DMS53 treated with DMSO at 0.1 percent for 48 hours (cell line): ENCODE results near the gene ZER1.
"Not testable (repeated sequence)": the region's sequence is repeated elsewhere in the genome, so short reads cannot be mapped to it uniquely, and the experiment has no call there.

Experiments
- DNase-seq: peaks from one replicate; lab custom pipeline; 2025; ENCODE audit not compliant: unreplicated experiment; lab: John Stamatoyannopoulos, UW

ZER1 gene

DNA sequence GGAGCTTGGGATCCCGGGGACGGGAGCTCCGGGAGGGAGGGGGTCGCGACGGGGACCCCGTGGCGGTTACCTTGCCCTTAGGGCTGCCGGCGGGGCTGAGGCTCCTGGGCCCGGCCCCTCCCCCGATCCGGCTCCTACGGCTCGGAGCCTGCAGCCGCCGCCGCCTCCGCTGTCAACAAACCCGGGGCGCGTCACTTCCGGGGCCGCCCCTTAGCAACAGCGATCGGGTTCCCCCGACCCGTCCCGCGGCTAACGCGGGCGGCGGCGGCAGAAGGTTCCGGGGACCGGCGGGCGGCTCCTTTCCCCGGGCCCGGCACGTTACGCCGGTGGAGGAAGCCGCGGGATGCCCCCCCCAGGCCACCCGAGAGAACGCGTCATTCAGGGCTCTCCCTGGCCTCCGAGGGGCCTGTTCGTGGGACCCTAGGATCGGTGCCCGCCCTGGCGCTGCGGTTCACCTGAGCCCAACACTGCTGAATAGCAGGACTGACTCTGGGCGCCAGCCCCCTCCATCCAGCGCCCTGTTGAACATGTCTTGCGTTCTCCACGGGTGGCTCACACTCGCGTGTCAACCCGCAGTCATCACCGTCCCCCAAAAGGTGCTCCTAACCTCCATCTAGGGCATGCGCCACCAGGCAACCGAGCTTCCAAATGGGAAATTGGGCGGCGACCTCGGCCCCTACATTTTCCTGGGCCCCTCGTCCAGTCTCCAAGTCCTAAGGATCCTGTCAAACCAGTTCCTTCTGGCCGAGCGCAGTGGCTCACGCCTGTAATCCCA, at the start of gene ZER1:
TSS of gene ZER1 (minus strand) at position 183 of the 775 bp plus-strand sequence. CDS start 16,362 bp downstream, outside the sequence.
- DNase-seq, result peak; percentile 88

DNA sequence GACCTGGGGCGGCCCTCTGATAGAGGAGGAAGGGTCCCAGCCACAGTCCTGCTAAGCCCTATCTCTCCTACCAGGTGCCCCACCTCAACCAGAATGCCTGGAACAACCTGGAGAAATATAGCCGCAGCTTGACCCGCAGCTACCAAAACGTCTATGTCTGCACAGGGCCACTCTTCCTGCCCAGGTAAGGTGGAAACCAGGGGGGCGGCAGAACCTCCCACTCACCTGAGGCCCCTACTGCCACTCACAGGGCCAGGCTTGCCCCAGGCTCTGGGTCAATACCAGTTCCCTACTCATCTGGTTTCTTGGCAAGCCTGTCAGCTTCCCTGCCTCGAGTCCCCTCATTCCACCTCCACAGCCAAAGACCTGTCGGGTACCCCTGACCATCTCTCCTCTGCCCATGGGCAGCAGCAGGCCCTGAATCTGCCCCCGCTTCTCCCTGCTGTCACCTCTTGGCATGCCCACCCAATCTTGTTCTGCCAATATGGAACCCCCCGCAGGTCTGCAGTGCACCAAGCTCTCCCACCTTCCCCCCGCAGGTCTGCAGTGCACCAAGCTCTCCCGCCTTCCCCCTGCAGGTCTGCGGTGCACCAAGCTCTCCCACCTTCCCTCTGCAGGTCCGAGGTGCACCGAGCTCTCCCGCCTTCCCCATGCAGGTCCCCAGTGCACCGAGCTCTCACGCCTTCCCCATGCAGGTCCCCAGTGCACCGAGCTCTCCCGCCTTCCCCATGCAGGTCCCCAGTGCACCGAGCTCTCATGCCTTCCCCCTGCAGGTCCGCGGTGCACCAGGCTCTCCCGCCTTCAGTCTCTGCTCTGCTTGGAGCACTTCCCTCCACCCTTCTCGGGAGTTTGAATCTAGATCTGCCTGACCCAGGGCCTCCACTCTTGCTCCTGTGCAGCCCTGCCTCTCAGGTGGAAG, 49.2 kb upstream of the ZER1 start:
- no peak for DNase-seq

DNA sequence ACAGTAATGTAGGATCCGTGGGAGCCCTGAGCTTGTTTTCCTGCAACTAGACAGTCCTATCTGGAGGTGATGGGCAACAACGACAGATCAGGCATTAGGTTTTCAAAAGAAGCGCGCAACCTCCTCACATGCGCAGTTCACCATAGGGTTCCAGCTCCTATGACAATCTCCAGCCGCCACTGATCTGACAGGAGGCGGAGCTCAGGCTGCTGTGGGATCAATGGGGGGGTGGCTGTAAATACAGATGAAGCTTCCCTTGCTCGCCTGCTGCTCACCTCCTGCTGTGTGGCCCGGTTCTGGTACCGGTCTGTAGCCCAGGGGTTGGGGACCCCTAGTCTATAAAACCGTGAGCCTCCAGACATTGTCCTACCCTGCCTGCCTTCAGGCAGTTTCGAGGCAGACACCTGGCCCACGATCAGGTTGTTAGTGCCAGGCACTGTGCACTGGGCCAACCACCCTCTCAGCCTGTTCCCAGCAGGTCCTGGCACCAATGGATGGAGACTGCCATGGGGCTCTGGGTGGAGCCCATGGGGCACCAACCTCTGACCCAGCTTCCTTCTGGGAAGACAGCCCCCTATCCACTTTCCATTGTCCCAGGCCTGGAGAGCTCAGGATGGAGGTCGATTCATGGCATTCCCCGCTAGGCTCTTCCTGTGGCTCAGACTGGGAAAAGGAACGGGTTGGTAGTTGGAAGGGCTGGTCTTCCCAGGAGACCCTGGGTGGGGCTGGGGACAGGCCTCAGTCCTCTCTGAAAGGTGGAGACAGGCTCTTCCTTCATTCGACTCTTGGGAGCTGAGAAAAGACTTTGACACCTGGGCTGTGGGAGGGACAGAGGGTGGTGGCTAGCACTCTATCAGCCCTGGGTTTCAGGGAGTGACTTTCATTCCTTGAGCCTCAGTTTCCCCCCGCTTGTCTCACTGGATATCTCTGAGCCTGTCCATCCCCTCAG, 48.3 kb upstream of the ZER1 start:
- DNase-seq, result peak; percentile 54

DNA sequence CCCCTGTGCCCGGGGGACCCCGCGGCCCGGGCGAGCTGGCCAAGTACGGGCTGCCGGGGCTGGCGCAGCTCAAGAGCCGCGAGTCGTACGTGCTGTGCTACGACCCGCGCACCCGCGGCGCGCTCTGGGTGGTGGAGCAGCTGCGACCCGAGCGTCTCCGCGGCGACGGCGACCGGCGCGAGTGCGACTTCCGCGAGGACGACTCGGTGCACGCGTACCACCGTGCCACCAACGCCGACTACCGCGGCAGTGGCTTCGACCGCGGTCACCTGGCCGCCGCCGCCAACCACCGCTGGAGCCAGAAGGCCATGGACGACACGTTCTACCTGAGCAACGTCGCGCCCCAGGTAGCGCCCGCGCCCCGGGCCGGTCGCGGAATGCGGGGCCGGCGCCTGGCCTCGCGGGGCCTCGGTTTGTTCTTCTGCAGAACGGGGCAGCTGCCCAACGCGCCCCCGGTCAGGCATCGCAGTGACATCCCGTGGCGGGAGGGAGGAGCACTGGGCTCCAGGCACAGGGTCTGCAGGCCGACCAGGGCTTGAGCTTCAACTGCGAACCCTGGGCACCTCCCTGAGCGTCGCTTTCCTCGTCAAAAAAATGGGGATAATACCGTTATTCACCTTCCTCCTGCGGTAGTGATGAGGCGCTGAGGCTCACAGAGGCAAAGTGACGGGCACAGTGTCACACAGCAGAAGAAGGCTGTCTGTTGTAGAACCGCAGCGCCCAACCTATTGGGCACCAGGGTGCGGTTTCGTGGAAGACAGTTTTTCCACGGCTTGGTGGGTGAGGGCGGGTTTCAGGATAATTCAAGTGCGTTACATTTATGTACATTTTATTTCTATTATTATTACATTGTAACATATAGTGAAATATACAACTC, 47.4 kb upstream of the ZER1 start:
- no peak for DNase-seq

DNA sequence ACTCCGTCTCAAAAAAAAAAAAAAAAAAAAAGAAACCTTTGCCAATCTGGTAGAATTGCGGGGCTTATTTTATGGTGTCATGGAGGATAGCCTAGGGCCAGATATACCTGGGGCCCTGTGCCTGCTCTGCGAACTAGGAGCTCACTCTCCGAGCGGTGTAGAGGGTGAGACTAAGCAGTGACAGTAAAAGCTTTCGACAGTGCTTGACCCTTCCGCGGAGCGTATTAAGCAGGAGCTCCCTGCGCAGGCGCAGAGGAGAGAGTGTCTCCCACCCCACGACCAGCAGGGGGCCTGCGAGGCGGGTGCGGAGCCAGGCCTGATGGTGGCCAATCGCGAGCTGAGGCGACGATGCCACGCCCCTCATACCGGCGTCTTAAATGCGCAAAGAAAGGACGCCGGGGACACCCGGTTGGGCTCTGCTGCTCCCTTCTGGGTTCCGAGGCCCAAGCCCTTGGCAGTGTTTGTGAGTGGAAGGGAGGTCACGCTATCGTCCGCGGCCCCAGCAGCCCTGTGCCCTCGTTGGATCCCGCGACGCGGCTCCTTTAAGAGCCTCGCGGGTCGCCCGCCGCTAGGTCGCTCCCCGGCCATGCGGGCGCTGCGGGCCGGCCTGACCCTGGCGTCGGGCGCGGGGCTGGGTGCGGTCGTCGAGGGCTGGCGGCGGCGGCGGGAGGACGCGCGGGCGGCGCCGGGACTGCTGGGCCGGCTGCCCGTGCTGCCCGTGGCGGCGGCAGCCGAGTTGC, 46.5 kb upstream of the ZER1 start, which contains the start of gene ENDOG:
TSS of gene ENDOG (plus strand) at position 402 of the 740 bp plus-strand sequence. CDS start at position 587, 185 bp downstream.
- DNase-seq, result peak; percentile 97

DNA sequence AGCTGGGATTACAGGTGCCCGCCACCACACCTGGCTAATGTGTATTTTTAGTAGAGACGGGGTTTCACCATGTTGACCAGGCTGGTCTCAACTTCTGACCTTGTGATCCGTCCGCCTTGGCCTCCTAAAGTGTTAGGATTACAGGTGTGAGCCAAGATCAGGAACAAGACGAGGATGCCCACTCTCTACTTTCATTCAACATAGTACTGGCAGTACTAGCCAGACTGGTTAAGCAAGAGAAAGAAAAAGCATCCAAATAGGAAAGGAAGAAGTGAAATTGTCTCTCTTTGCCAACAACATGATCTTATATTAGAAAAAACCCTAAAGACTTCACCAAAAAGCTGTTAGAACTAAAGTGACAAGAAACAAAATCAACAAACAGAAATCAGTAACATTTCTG, 39.1 kb upstream of the ZER1 start:
- DNase-seq, result no peak

DNA sequence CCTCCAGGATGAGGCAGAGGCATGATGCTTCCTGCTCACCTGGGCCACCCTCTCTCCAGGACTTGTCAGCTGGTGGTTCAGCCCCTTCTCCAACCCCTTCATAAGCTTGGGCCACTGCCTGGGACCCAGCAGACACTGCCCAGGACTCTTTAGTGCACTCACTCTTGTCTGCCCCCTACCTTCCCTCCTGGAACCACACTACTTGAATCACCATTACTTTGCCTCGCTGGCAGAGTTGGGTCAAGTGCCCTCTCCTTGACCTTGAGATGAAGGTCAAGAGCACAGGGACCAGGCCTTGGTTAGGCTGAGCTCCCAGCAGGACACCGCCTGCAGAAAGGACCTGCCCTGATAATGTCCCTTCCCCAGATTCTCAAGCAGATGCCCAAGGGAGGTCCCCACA, 38.1 kb upstream of the ZER1 start:
- no peak for DNase-seq

DNA sequence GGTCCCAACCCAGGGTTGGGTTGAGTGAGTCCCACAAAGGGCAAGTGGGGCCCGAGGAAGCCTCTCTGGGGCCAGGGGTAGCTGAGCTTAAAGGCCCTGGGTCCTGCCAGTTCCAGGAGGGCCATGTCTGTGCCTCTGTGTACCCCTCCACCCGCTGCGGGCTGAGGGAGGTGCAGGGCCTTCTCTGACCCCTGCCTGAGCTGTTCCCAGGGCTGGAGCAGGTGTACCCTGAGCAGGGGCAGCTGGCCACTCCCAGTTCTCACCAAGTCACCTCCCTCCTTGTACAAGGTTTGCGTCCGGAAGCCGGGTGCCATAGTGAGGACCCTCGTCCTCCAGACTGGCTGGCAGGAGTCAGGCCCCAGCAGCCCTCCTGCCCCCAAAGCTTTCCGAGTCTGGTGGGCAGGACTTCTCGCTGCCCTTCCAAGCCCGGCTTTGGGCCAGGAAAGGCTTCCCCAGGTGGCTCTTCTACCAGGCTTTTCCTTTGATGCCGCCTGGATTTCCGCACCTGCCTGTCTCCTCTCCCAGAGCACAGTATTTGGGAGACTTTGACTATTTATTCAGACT, 37.4 kb upstream of the ZER1 start:
- no peak for DNase-seq

DNA sequence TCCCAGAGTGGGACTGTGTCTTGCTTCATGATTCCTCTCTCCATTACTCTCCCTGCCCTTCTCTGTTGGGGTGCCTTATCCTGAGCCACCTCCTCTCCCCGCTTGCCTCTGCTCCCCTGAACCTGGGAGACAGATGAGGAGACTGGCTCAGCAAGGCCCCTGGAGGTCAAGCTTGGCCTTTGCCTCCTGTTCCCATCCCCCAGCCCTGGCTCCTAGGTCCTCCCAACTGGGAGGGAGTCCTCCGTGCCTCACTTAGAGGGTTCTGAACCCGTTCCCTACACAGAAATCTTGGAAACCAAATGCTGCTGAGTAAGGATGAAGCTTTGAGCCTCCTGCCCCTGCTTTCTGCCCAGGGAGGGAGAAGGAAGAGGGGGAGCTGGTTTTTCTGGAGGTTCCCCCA, 36.8 kb upstream of the ZER1 start:
- no peak for DNase-seq

DNA sequence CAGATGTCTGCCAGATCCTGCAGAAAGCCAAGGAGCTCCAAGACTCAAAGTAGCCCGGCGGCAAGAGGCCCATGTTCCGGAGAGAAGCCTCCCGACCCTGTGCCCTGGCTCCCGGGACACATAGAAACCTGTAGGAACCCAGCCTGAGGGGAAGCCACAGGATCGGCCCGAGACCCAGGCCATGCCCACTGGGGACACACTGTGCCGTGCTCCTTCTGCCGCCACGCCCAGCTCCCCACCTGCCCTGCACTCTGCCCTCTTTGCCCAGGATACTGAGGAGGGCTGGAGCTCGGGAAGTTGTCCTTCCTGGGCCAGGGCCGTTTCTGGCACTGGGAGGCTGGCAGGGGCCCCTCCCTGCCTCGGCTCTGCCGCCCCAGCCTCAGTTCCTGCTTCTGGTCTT, 36.1 kb upstream of the ZER1 start:
- DNase-seq, result no peak

DNA sequence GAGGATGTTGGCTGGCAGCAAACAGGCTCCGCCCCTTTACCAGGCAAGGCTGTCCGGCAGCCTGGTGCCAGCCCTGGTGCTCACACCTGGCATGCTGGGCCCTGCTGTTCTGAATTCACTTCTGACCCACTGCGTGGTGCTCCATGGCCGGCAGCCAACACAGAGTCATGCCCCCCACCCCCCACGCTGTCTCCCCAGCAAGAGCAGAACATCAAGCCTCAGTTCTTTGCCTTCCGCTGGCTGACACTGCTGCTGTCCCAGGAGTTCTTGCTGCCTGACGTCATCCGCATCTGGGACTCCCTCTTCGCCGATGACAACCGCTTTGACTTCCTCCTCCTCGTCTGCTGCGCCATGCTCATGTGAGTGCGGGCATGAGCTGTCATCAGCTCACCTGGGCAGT, 33.9 kb upstream of the ZER1 start:
- DNase-seq, result no peak

DNA sequence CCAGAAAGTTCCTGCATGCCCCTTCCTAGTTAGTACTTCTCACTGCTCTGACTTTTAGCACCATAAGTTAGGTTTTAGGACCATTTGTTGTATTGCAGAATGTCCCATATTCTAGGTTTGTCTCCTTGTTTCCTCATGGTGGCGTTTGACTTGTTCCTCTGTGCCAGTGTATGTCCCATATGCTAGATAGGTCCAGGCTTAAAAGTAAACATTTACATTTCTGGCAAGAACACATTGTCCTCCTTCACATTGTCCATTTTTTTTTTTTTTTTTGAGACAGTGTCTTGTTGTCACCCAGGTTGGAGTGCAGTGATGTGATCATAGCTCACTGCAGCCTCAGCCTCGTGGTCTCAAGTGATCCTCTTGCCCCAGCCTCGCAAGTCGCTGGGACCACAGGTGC, 30.8 kb upstream of the ZER1 start:
- DNase-seq, result no peak

DNA sequence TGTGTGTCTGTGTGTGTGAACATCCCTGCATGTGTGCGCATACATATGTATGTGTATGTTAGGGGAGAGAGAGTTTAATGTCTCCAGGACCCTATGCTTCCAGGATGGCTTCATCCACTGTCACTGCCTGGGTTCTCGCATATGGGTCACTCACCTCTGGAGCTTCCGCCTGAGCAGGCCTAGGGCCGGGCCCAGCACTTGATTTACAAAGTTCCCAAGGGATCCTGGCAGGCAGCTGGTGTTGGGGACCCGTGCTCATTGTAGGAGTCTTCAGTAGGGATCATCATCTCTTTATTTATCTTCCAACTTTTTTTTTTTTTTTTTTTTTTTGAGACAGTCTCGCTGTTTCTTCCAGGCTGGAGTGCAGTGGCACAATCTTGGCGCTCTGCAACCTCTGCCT, 28.3 kb upstream of the ZER1 start:
- DNase-seq, result no peak

DNA sequence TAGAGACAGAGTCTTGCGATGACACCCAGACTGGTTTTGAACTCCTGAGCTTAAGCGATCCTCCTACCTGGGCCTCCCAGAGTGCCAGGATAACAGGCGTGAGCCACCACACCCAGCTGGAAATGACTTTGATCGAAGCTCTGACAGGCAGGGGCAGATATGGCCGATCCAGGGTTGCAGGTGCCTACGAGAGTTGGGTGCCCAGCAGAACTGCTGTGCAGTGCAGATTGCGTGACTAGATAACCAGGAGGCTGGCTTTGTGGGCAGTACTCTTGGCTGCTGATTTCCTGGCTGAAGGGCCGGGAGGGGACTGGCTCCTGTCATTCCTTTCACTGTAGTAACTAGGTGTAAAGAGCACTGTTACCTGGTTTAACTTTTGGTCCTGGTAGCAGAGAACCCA, 27.2 kb upstream of the ZER1 start:
- no peak for DNase-seq

DNA sequence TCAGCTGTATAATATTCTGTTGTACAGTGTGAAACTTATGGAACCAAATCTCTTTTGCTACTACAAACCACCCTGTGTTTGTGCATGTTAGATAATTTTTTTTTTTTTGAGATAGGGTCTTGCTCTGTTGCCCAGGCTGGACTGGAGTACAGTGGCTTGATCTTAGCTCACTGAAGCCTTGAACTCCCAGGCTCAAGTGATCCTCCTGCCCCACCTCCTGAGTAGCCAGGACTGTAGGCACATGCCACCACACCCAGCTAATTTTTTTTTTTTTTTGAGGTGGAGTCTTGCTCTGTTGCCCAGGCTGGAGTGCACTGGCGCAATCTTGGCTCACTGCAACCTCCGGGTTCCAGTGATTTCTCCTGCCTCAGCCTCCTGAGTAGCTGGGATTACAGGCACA, 23.2 kb upstream of the ZER1 start:
- not testable (repeated sequence) for DNase-seq

DNA sequence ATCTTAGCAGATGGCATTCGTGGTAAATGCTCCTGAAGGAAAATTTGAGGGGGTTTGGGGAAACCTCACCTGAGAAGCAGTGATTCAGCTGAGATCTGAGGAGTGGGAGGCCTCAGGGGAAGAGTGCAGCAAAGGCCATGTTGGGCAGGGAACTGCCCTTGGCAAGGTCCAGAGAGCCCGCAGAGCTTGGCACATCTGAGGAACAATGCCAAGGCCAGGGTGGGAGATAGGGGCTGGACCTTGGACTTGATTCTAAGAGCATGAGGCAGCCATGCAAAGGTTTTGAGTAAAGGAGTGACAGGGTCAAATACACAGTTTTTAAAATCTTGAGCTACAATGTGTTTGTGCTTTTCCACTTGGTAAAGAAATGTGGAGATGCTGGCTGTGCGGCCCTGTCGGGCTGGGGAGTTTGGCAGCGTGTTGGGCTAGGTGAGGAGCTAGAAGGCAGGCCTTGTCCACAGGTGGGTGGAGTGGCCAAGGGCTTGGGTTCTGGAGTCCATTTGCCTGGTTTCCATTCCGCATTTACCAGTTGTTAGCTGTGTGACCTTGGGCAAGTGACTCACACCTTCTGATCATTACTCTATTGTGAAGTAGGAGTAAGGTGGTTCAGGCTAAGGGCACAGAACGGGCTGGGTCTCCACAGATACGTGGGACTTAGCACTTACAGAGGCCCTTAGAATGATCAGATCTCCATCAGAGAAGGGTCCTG, 21.4 kb upstream of the ZER1 start:
- no peak for DNase-seq

DNA sequence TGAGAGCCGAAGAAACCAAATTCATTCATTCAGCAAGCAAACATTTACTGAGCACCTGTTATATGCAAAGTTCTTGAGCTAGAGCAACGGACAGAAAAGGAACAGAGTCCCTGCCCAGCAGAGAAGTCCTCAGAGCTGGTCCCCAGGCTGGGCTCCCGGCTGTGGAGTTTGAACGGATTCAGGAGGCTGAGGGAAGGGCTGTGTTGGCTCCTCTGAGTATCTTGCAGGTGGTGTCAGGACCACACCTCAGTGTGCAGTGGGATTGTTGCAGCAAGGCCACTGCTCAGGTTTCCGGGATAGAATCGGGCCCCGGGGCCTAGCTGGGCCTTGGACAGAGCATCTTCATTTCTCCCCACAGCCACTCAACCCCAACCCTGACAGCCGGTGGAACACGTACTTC, 20.4 kb upstream of the ZER1 start:
- no peak for DNase-seq

DNA sequence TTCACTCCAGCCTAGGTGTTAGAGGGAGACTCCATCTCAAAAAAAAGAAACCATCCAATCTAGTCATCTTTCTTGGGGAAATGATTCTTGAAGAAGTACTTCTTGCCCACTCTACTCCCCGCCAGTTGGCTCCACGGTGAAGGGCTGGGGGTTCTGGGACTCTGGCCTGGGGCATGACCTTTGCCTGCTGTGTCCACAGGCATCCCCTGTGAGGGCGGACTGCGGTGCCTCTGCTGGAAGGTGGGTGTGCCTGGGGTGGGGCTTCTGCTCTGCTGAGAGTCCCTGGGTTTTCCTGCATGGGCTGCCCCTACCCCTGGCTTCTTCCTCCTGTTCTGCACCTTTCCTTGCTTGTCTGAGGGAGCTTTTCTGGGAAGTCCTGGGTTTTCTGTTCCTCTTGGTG, 18.8 kb upstream of the ZER1 start:
- DNase-seq, result no peak
